T47D (cell line): ENCODE results near the gene KLF9.

Experiments used
- DNase-seq, 2 experiments: peaks; one replicate each; pipeline versions ENCODE4 v3.0.0 to v3.0.0-alpha.2; 2011 to 2012; ENCODE audit warnings: low read depth in 1 of 2, low spot score in 1 of 2
- JUND ChIP-seq: IDR thresholded peaks from 2 replicates; pipeline ENCODE4 v1.6.1; 2012; ENCODE audit warnings: low read depth
- in situ Hi-C: cut with HindIII; loops from 2 replicates; pipeline ENCODE4 v1.10.0; 2016; ENCODE audit warnings: low sequenced_read_pairs, low pct_unique_long_range_greater_than_20kb

The KLF9 gene

GRCh38 chr9:70413799-70414775 is at the start of gene KLF9:
TSS of gene KLF9 (minus strand) at chr9:70414657. CDS start at chr9:70413363, 1,294 bp downstream.
- TF ChIP-seq JUND = no peak
- peak; percentile 96 for DNase-seq
- in situ Hi-C loops = no loop called here

GRCh38 chr9:70463877-70464276 is 49.4 kb upstream of the KLF9 start:
- in situ Hi-C loops = no loop called here
- DNase-seq = no peak
- TF ChIP-seq JUND = no peak

GRCh38 chr9:70462300-70462699 is 47.8 kb upstream of the KLF9 start:
- in situ Hi-C loops = no loop called here
- DNase-seq = no peak
- no peak for TF ChIP-seq JUND

- in situ Hi-C loops = no loop called here
- DNase-seq = no peak
- no peak for TF ChIP-seq JUND
Observed at GRCh38 chr9:70457235-70457634, 42.8 kb upstream of the KLF9 start.

- in situ Hi-C loops = no loop called here
- no peak for TF ChIP-seq JUND
- DNase-seq = peak in 1 of 2 experiments; percentile 40
Observed at GRCh38 chr9:70455993-70456704, 41.7 kb upstream of the KLF9 start.

- TF ChIP-seq JUND = no peak
- no peak for DNase-seq
- in situ Hi-C loops = no loop called here
Observed at GRCh38 chr9:70452365-70452764, 37.9 kb upstream of the KLF9 start.

- TF ChIP-seq JUND = no peak
- in situ Hi-C loops = no loop called here
- DNase-seq = no peak
Observed at GRCh38 chr9:70451765-70452164, 37.3 kb upstream of the KLF9 start.

GRCh38 chr9:70450738-70451137 is 36.3 kb upstream of the KLF9 start:
- no peak for DNase-seq
- TF ChIP-seq JUND = no peak
- in situ Hi-C loops = no loop called here

GRCh38 chr9:70449461-70449860 is 35.0 kb upstream of the KLF9 start:
- TF ChIP-seq JUND = no peak
- in situ Hi-C loops = no loop called here
- peak in 1 of 2 experiments; percentile 65 for DNase-seq

GRCh38 chr9:70448919-70449318 is 34.5 kb upstream of the KLF9 start:
- TF ChIP-seq JUND = no peak
- no peak for DNase-seq
- in situ Hi-C loops = no loop called here

GRCh38 chr9:70444904-70445303 is 30.4 kb upstream of the KLF9 start:
- in situ Hi-C loops = no loop called here
- no peak for TF ChIP-seq JUND

GRCh38 chr9:70442328-70442848 is 27.9 kb upstream of the KLF9 start:
- in situ Hi-C loops = no loop called here
- no peak for DNase-seq
- TF ChIP-seq JUND = no peak

More at GRCh38 chr9:70444904-70445303, 30.4 kb upstream of the KLF9 start:
- DNase-seq = no peak

GRCh38 chr9:70441622-70442021 is 27.2 kb upstream of the KLF9 start:
- in situ Hi-C loops = no loop called here
- DNase-seq = no peak
- TF ChIP-seq JUND = no peak
